BE2C (cell line): ENCODE data around the gene LTC4S.

Source experiments
- DNase-seq: peaks from one replicate; pipeline ENCODE4 v3.0.0-alpha.2; 2020
- H3K27me3 ChIP-seq: fragments of 250-450 bp; sonication (Bioruptor Pico); 2 replicates; pipeline ENCODE4 v1.5.1; 2020; ENCODE audit warnings: mild to moderate bottlenecking
- H3K36me3 ChIP-seq: fragments of 250-450 bp; sonication (Bioruptor Pico); 2 replicates; pipeline ENCODE4 v1.5.1; 2020; ENCODE audit warnings: mild to moderate bottlenecking
- H3K4me1 ChIP-seq: fragments of 250-450 bp; sonication (Bioruptor Pico); 2 replicates; pipeline ENCODE4 v1.5.1; 2020
- H3K4me3 ChIP-seq: 2 replicates; pipeline ENCODE4 v1.5.1; 2011; ENCODE audit warnings: low read depth, low read length
- H3K9me3 ChIP-seq: fragments of 250-450 bp; sonication (Bioruptor Pico); 2 replicates; pipeline ENCODE4 v1.5.1; 2020
- CTCF ChIP-seq: IDR thresholded peaks from 2 replicates; pipeline ENCODE4 v1.5.1; 2012; ENCODE audit warnings: mild to moderate bottlenecking, low read depth, low read length

LTC4S gene

GRCh38 chr5:179763215-179763945, 30.4 kb upstream of the LTC4S start:
- no peak overlapping the region for H3K4me3 ChIP-seq
- no peaks in the 10 kb centered on the region for H3K27me3 ChIP-seq
- H3K9me3 ChIP-seq, result no peaks in the 10 kb centered on the region
- TF ChIP-seq CTCF, result peak; percentile 90
- H3K4me1 ChIP-seq, result peaks cover 30% of the 10 kb centered on the region
- DNase-seq, result peak; percentile 69
- H3K36me3 ChIP-seq, result peaks cover 26% of the 10 kb centered on the region

GRCh38 chr5:179764056-179764455, 29.7 kb upstream of the LTC4S start:
- Histone ChIP-seq H3K27me3 (no peaks in the 10 kb centered on the region), H3K4me1 (peaks cover 30% of the 10 kb centered on the region), H3K4me3 (no peak overlapping the region), H3K9me3 (no peaks in the 10 kb centered on the region), H3K36me3 (peaks cover 29% of the 10 kb centered on the region)
- no peak for DNase-seq
- TF ChIP-seq CTCF, result no peak

- H3K36me3 ChIP-seq, result peaks cover 42% of the 10 kb centered on the region
- H3K4me3 ChIP-seq, result no peak overlapping the region
- peak; percentile 23 for DNase-seq
- no peaks in the 10 kb centered on the region for H3K9me3 ChIP-seq
- no peak for TF ChIP-seq CTCF
- no peaks in the 10 kb centered on the region for H3K27me3 ChIP-seq
- H3K4me1 ChIP-seq, result peaks cover 23% of the 10 kb centered on the region
These were observed 28.4 kb upstream of the LTC4S start for GRCh38 chr5:179765400-179765799.

GRCh38 chr5:179766021-179766725, 27.6 kb upstream of the LTC4S start:
- H3K36me3 ChIP-seq, result peaks cover 50% of the 10 kb centered on the region
- H3K4me1 ChIP-seq, result peaks cover 23% of the 10 kb centered on the region
- no peaks in the 10 kb centered on the region for H3K9me3 ChIP-seq
- DNase-seq, result peak; percentile 61
- H3K27me3 ChIP-seq, result no peaks in the 10 kb centered on the region
- TF ChIP-seq CTCF, result no peak
- no peak overlapping the region for H3K4me3 ChIP-seq

GRCh38 chr5:179766726-179767455, 26.9 kb upstream of the LTC4S start:
- DNase-seq, result no peak
- H3K4me1 ChIP-seq, result peaks cover 23% of the 10 kb centered on the region
- H3K36me3 ChIP-seq, result peaks cover 57% of the 10 kb centered on the region
- no peaks in the 10 kb centered on the region for H3K27me3 ChIP-seq
- no peaks in the 10 kb centered on the region for H3K9me3 ChIP-seq
- no peak overlapping the region for H3K4me3 ChIP-seq
- no peak for TF ChIP-seq CTCF
